MM.1S (cell line): Measurements from ENCODE around the gene IST1.

Source experiments
- DNase-seq: peaks from one replicate; pipeline ENCODE4 v3.0.0-alpha.2; 2015
- H2AFZ ChIP-seq: fragments of 300-600 bp; sonication (generic); 2 replicates; pipeline ENCODE4 v1.6.0; 2016; ENCODE audit warnings: antibody characterized with exemption, low read length
- H3F3A ChIP-seq: fragments of 300-600 bp; sonication (generic); 2 replicates; pipeline ENCODE4 v1.6.1; 2016; ENCODE audit warnings: mild to moderate bottlenecking, antibody characterized with exemption, low read length, moderate library complexity, mixed read lengths; ENCODE audit not compliant: insufficient read depth
- H3K27ac ChIP-seq: fragments of 300-600 bp; sonication (generic); 2 replicates; pipeline ENCODE4 v1.5.1; 2016; ENCODE audit warnings: mild to moderate bottlenecking, low read length
- H3K27me3 ChIP-seq: fragments of 300-600 bp; sonication (generic); replicated peaks from 2 replicates; pipeline ENCODE4 v1.6.0; 2016; ENCODE audit warnings: low read length; ENCODE audit not compliant: insufficient read depth
- H3K36me3 ChIP-seq: fragments of 300-600 bp; sonication (generic); replicated peaks from 2 replicates; pipeline ENCODE4 v1.6.1; 2016; ENCODE audit warnings: mild to moderate bottlenecking, low read length, mixed read lengths; ENCODE audit not compliant: insufficient read depth
- H3K4me1 ChIP-seq: fragments of 300-600 bp; sonication (generic); 2 replicates; pipeline ENCODE4 v1.6.1; 2016; ENCODE audit warnings: low read length, mixed read lengths
- H3K4me2 ChIP-seq: fragments of 300-600 bp; sonication (generic); 2 replicates; pipeline ENCODE4 v1.6.0; 2016; ENCODE audit warnings: low read depth, low read length
- H3K4me3 ChIP-seq: fragments of 300-600 bp; sonication (generic); 2 replicates; pipeline ENCODE4 v1.5.1; 2016; ENCODE audit warnings: low read length, mixed read lengths
- H3K79me2 ChIP-seq: fragments of 300-600 bp; sonication (generic); 2 replicates; pipeline ENCODE4 v1.6.1; 2016; ENCODE audit warnings: mixed run types, low read length, mixed read lengths
- H3K9ac ChIP-seq: fragments of 300-600 bp; sonication (generic); 2 replicates; pipeline ENCODE4 v1.6.1; 2016; ENCODE audit warnings: low read length, mixed read lengths
- H3K9me2 ChIP-seq: fragments of 300-600 bp; sonication (generic); replicated peaks from 2 replicates; pipeline ENCODE4 v1.6.1; 2016; ENCODE audit warnings: mild to moderate bottlenecking, low read length, mixed read lengths; ENCODE audit not compliant: insufficient read depth
- H3K9me3 ChIP-seq: fragments of 300-600 bp; sonication (generic); replicated peaks from 2 replicates; pipeline ENCODE4 v1.6.1; 2016; ENCODE audit warnings: mild to moderate bottlenecking, low read length, mixed read lengths; ENCODE audit not compliant: insufficient read depth
- H4K20me1 ChIP-seq: fragments of 300-600 bp; sonication (generic); 2 replicates; pipeline ENCODE4 v1.6.1; 2016; ENCODE audit warnings: mild to moderate bottlenecking, low read length, moderate library complexity, mixed read lengths; ENCODE audit not compliant: insufficient read depth
- CTCF ChIP-seq: fragments of 300-600 bp; sonication (generic); IDR thresholded peaks from 2 replicates; pipeline ENCODE4 v1.5.1; 2016; ENCODE audit warnings: antibody characterized with exemption, low read length, mixed read lengths
- EZH2 ChIP-seq: fragments of 300-600 bp; sonication (generic); optimal IDR thresholded peaks from 2 replicates; pipeline ENCODE3; 2017; ENCODE audit warnings: low read depth, mild to moderate bottlenecking, antibody characterized with exemption, low read length, mixed read lengths
- EZH2phosphoT487 ChIP-seq: fragments of 300-600 bp; sonication (generic); IDR thresholded peaks from 2 replicates; pipeline ENCODE4 v1.6.1; 2018; ENCODE audit warnings: antibody characterized with exemption, low read length

Gene IST1

GRCh38 chr16:71893888-71894228, 1.5 kb upstream of the IST1 start:
- Histone ChIP-seq H3K4me3 (peak overlapping the region; percentile 94), H3K9me2 (no peaks in the 10 kb centered on the region), H3K79me2 (peaks cover 35% of the 10 kb centered on the region), H3K9me3 (no peaks in the 10 kb centered on the region), H3K4me1 (0 out of 2 replicates have a peak, but pooled peaks cover 3% of the 10 kb centered on the region), H3K9ac (peak overlapping the region; percentile 91; the same call in 1 of the 2 replicates), H3F3A (peaks cover 20% of the 10 kb centered on the region), H4K20me1 (peaks cover 4% of the 10 kb centered on the region; the same call in 1 of the 2 replicates), H2AFZ (peak overlapping the region; percentile 76), H3K27me3 (no peaks in the 10 kb centered on the region), H3K36me3 (no peaks in the 10 kb centered on the region), H3K4me2 (peak overlapping the region; percentile 95), H3K27ac (peak overlapping the region; percentile 80; the same call in 1 of the 2 replicates)
- DNase-seq = no peak
- TF ChIP-seq EZH2phosphoT487 (no peak), CTCF (no peak), EZH2 (no peak)

- Histone ChIP-seq H3K9me2 (no peaks in the 10 kb centered on the region), H3K9ac (peak overlapping the region; percentile 91), H3K4me1 (0 out of 2 replicates have a peak, but pooled peaks cover 3% of the 10 kb centered on the region), H3K27ac (peak overlapping the region; percentile 80), H3K9me3 (no peaks in the 10 kb centered on the region), H4K20me1 (peaks cover 10% of the 10 kb centered on the region; the same call in 1 of the 2 replicates), H3K4me3 (peak overlapping the region; percentile 94), H3F3A (peaks cover 20% of the 10 kb centered on the region), H3K36me3 (no peaks in the 10 kb centered on the region), H2AFZ (peak overlapping the region; percentile 76), H3K27me3 (no peaks in the 10 kb centered on the region), H3K79me2 (peaks cover 41% of the 10 kb centered on the region), H3K4me2 (peak overlapping the region; percentile 95)
- TF ChIP-seq CTCF (peak; percentile 30; the same call in 1 of the 2 replicates), EZH2phosphoT487 (no peak)
- DNase-seq = peak; percentile 77
Observed at GRCh38 chr16:71894229-71894920, 956 bp upstream of the IST1 start.

- Histone ChIP-seq H3K9me3 (no peaks in the 10 kb centered on the region), H3F3A (peaks cover 23% of the 10 kb centered on the region), H3K27ac (peak overlapping the region; percentile 80), H3K79me2 (peaks cover 55% of the 10 kb centered on the region), H3K4me3 (peak overlapping the region; percentile 94), H3K4me2 (peak overlapping the region; percentile 60), H4K20me1 (peaks cover 20% of the 10 kb centered on the region), H3K27me3 (no peaks in the 10 kb centered on the region), H3K9ac (peak overlapping the region; percentile 91), H3K9me2 (no peaks in the 10 kb centered on the region), H2AFZ (peak overlapping the region; percentile 82), H3K36me3 (no peaks in the 10 kb centered on the region), H3K4me1 (0 out of 2 replicates have a peak, but pooled peaks cover 3% of the 10 kb centered on the region)
- TF ChIP-seq EZH2 (no peak), CTCF (no peak), EZH2phosphoT487 (no peak)
- DNase-seq = peak; percentile 27
Observed at GRCh38 chr16:71895679-71896365, 491 bp downstream of the IST1 start.
